CD14-positive monocyte (primary cell): ENCODE measurements around the gene RASSF7. TPM values are rescaled to one million over a fixed set of nuclear protein-coding genes. Genes with fewer than 3 reads are reported as not detected.
A peak's percentile ranks its signal among the peaks of the same experiment; 100 is the strongest.

ENCODE experiments used
- DNase-seq, 3 donors: peaks; one replicate each; pipeline ENCODE4 v3.0.0-alpha.2; 2011 to 2022
- H2AFZ ChIP-seq: 2 replicates; pipeline ENCODE4 v1.6.0; 2012; ENCODE audit warnings: mild to moderate bottlenecking, low read depth, low read length, inconsistent platforms; ENCODE audit not compliant: insufficient read depth, poor library complexity, severe bottlenecking
- H3K27ac ChIP-seq, 2 donors: 1 replicate in 1 of 2; 2 replicates in 1 of 2; pipeline ENCODE4 v1.5.1; 2012 to 2013; ENCODE audit warnings: low read length in 2 of 2, control low read depth in 1 of 2, inconsistent platforms in 1 of 2, low read depth in 1 of 2, mild to moderate bottlenecking in 1 of 2
- H3K27me3 ChIP-seq, 2 donors: one replicate each; pipeline versions ENCODE4 v1.6.0 to v1.6.1; 2011 to 2013; ENCODE audit warnings: low read length in 2 of 2; ENCODE audit not compliant: control insufficient read depth in 2 of 2, insufficient read depth in 2 of 2
- H3K36me3 ChIP-seq, 2 donors: replicated peaks in 1 of 2; 1 replicate in 1 of 2; 2 replicates in 1 of 2; pipeline versions ENCODE4 v1.5.1 to v1.6.1; 2012 to 2013; ENCODE audit warnings: low read length in 2 of 2, control low read depth in 1 of 2, inconsistent platforms in 1 of 2, mild to moderate bottlenecking in 1 of 2; ENCODE audit not compliant: insufficient read depth in 2 of 2, control insufficient read depth in 1 of 2
- H3K4me1 ChIP-seq, 2 donors: 1 replicate in 1 of 2; 2 replicates in 1 of 2; pipeline versions ENCODE4 v1.5.1 to v1.6.1; 2012 to 2013; ENCODE audit warnings: low read length in 2 of 2, control low read depth in 1 of 2, inconsistent platforms in 1 of 2, mild to moderate bottlenecking in 1 of 2, moderate library complexity in 1 of 2; ENCODE audit not compliant: insufficient read depth in 2 of 2, control insufficient read depth in 1 of 2
- H3K4me2 ChIP-seq: replicated peaks from 2 replicates; pipeline ENCODE3; 2012; ENCODE audit warnings: low read length, moderate library complexity, mild to moderate bottlenecking; ENCODE audit not compliant: poor library complexity, severe bottlenecking; ENCODE audit errors: extremely low read depth
- H3K4me3 ChIP-seq, 3 experiments: fragments of 200-600 bp in 1 of 3; sonication (generic) in 1 of 3; replicated peaks in 1 of 3; 1 replicate in 2 of 3; 2 replicates in 1 of 3; pipeline ENCODE4 v1.5.1; 2011 to 2013; ENCODE audit warnings: low read length in 3 of 3, mild to moderate bottlenecking in 3 of 3, control low read depth in 2 of 3, low read depth in 2 of 3, inconsistent platforms in 1 of 3, moderate library complexity in 1 of 3
- H3K79me2 ChIP-seq: 2 replicates; pipeline ENCODE4 v1.6.0; 2012; ENCODE audit warnings: mild to moderate bottlenecking, control low read depth, inconsistent platforms, low read length, moderate library complexity; ENCODE audit not compliant: insufficient read depth
- H3K9ac ChIP-seq: 2 replicates; pipeline ENCODE4 v1.6.0; 2017; ENCODE audit warnings: low read length, mild to moderate bottlenecking; ENCODE audit not compliant: insufficient read depth, poor library complexity, severe bottlenecking
- H3K9me3 ChIP-seq, 2 donors: replicated peaks in 1 of 2; 1 replicate in 1 of 2; 2 replicates in 1 of 2; pipeline versions ENCODE4 v1.5.1 to v1.6.1; 2012 to 2013; ENCODE audit warnings: low read length in 2 of 2, control low read depth in 1 of 2; ENCODE audit not compliant: control insufficient read depth in 1 of 2, insufficient read depth in 1 of 2
- H4K20me1 ChIP-seq: 2 replicates; pipeline ENCODE4 v1.6.0; 2012; ENCODE audit warnings: mild to moderate bottlenecking, low read length, control low read depth, moderate library complexity; ENCODE audit not compliant: insufficient read depth
- H3K27ac Mint-ChIP-seq, 7 donors: one replicate each; pipeline ENCODE4 v1.8.0; 2020; ENCODE audit warnings: mild to moderate bottlenecking in 7 of 7, mixed read lengths in 7 of 7, moderate library complexity in 6 of 7, inconsistent platforms in 2 of 7
- H3K27me3 Mint-ChIP-seq, 3 donors: one replicate each; pipeline ENCODE4 v1.8.0; 2021 to 2022; ENCODE audit warnings: low read depth in 3 of 3, mild to moderate bottlenecking in 3 of 3, mixed read lengths in 3 of 3, moderate library complexity in 3 of 3, inconsistent platforms in 1 of 3
- H3K36me3 Mint-ChIP-seq, 2 donors: one replicate each; pipeline ENCODE4 v1.8.0; 2020; ENCODE audit warnings: mixed read lengths in 2 of 2, inconsistent platforms in 1 of 2, mild to moderate bottlenecking in 1 of 2
- H3K4me1 Mint-ChIP-seq: one replicate; pipeline ENCODE4 v1.8.0; 2020; ENCODE audit warnings: mild to moderate bottlenecking, mixed read lengths
- H3K4me3 Mint-ChIP-seq, 2 donors: one replicate each; pipeline ENCODE4 v1.8.0; 2020; ENCODE audit warnings: mild to moderate bottlenecking in 2 of 2, mixed read lengths in 2 of 2, moderate library complexity in 1 of 2
- H3K9me3 Mint-ChIP-seq, 7 donors: one replicate each; pipeline ENCODE4 v1.8.0; 2020 to 2022; ENCODE audit warnings: mixed read lengths in 7 of 7, mild to moderate bottlenecking in 6 of 7, moderate library complexity in 6 of 7, inconsistent platforms in 2 of 7
- WGBS: methylation state at CpG from one replicate; pipeline ENCODE4 v1.1.5; 2013; ENCODE audit warnings: missing lambda C conversion rate; ENCODE audit not compliant: insufficient coverage; 5-methylcytosine and 5-hydroxymethylcytosine counted together
- intact Hi-C, 2 donors: fragments of 100-400 bp; cut with micrococcal nuclease; formaldehyde crosslinking; loops; one replicate each; pipeline versions ENCODE4 v1.15.0 to v1.15.1; 2023
- polyA plus RNA-seq, 3 donors: library from polyadenylated mRNA; depleted of rRNA in 1 of 3; unstranded in 2 of 3; stranded (reverse) in 1 of 3; fragments of 300-500 nt in 2 of 3; fragments of >200 nt in 1 of 3; fragmentation: Illumina TruSeq in 2 of 3; gene quantifications; 1 replicate in 2 of 3; 2 replicates in 1 of 3; pipeline ENCODE4 v1.2.3, GENCODE V29; 2012 to 2021
- TF ChIP-seq, protein P1 (sequence below): fragments of 200-600 bp; IDR thresholded peaks from one replicate; pipeline ENCODE4 v1.8.0; 2022; ENCODE audit warnings: antibody characterized with exemption, mild to moderate bottlenecking

Gene RASSF7
- polyA plus RNA-seq, 3 donors, result 10.0 to 26.5 (median 12.4) TPM

DNA sequence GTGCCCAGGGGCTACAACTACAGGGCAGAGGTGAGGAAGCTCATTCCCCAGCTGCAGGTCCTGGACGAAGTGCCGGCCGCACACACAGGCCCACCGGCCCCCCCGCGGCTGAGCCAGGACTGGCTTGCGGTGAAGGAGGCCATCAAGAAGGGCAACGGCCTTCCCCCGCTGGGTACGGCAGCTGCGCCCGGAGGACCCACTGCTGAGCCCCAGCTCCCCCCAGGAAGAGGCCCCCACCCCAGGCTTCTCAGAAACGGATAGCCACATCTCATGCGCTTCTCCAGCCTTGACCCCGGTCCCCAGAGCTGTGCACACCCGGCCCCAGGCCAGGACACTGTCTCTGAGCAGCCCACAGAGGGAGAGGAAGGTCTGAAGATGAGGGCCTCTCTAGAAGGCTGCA, 9.6 kb upstream of the RASSF7 start:
- H3K4me1 Mint-ChIP-seq, result no peaks in the 10 kb centered on the region

GRCh38 chr11:551596-551995, 9.2 kb upstream of the RASSF7 start:
- H3K4me3 Mint-ChIP-seq, result no peak overlapping the region
- Histone ChIP-seq H3K27ac (no peak overlapping the region), H4K20me1 (no peaks in the 10 kb centered on the region), H3K4me1 (peaks cover 2 to 19% of the 10 kb centered on the region in 2 donors), H3K4me2 (no peak overlapping the region), H3K9me3 (peaks cover 0 to 3% of the 10 kb centered on the region in 2 donors), H3K79me2 (no peaks in the 10 kb centered on the region), H3K4me3 (no peak overlapping the region), H3K27me3 (peaks cover 4 to 29% of the 10 kb centered on the region in 2 donors), H3K36me3 (no peaks in the 10 kb centered on the region), H3K9ac (no peak overlapping the region), H2AFZ (no peak overlapping the region)
- TF ChIP-seq, protein P1, sequence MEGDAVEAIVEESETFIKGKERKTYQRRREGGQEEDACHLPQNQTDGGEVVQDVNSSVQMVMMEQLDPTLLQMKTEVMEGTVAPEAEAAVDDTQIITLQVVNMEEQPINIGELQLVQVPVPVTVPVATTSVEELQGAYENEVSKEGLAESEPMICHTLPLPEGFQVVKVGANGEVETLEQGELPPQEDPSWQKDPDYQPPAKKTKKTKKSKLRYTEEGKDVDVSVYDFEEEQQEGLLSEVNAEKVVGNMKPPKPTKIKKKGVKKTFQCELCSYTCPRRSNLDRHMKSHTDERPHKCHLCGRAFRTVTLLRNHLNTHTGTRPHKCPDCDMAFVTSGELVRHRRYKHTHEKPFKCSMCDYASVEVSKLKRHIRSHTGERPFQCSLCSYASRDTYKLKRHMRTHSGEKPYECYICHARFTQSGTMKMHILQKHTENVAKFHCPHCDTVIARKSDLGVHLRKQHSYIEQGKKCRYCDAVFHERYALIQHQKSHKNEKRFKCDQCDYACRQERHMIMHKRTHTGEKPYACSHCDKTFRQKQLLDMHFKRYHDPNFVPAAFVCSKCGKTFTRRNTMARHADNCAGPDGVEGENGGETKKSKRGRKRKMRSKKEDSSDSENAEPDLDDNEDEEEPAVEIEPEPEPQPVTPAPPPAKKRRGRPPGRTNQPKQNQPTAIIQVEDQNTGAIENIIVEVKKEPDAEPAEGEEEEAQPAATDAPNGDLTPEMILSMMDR, result no peak
- H3K36me3 Mint-ChIP-seq, result peaks cover 0 to 2% of the 10 kb centered on the region in 2 donors
- 95% methylated on average over 12 of the region's 12 CpGs for WGBS
- peaks cover 4% of the 10 kb centered on the region for H3K4me1 Mint-ChIP-seq
- DNase-seq, result no peak
- H3K27me3 Mint-ChIP-seq, result peaks cover 8 to 43% (median 22%) of the 10 kb centered on the region in 3 donors
- peak overlapping the region in 1 of 7 donors; percentile 13 for H3K27ac Mint-ChIP-seq
- intact Hi-C loops, result no loop called here
- peaks cover 0 to 6% (median 1%) of the 10 kb centered on the region in 7 donors for H3K9me3 Mint-ChIP-seq

More for the DNA sequence above, 9.6 kb upstream of the RASSF7 start:
- intact Hi-C loops, result no loop called here
- H3K9me3 Mint-ChIP-seq, result peaks cover 0 to 3% (median 0%) of the 10 kb centered on the region in 7 donors
- Histone ChIP-seq H2AFZ (no peak overlapping the region), H3K4me2 (no peak overlapping the region), H3K4me1 (peaks cover 2 to 16% of the 10 kb centered on the region in 2 donors), H3K27me3 (peaks cover 0 to 24% of the 10 kb centered on the region in 2 donors), H3K4me3 (no peak overlapping the region), H3K9me3 (no peaks in the 10 kb centered on the region), H3K27ac (no peak overlapping the region), H3K79me2 (no peaks in the 10 kb centered on the region), H3K36me3 (no peaks in the 10 kb centered on the region), H4K20me1 (no peaks in the 10 kb centered on the region), H3K9ac (no peak overlapping the region)
- TF ChIP-seq, protein P1, result no peak
- 90% methylated on average over 12 of the region's 16 CpGs for WGBS
- no peak overlapping the region for H3K4me3 Mint-ChIP-seq
- H3K27me3 Mint-ChIP-seq, result peaks cover 5 to 39% (median 17%) of the 10 kb centered on the region in 3 donors
- DNase-seq, result no peak
- H3K36me3 Mint-ChIP-seq, result no peaks in the 10 kb centered on the region
- no peak overlapping the region for H3K27ac Mint-ChIP-seq
